ENCODE measurements around the gene IDH3G. TPM values are rescaled to one million over a fixed set of nuclear protein-coding genes. Genes with fewer than 3 reads are reported as not detected.
A peak's percentile ranks its signal among the peaks of the same experiment; 100 is the strongest.

IDH3G gene
- total RNA-seq, 1 donor from 2014 or later, result 40.3 TPM

- Mint-ChIP-seq H3K36me3 (peaks cover 5% of the 10 kb centered on the region), H3K27ac (no peak overlapping the region), H3K9me3 (peaks cover 29% of the 10 kb centered on the region), H3K4me3 (peak overlapping the region; percentile 78), H3K4me1 (peaks cover 4% of the 10 kb centered on the region), H3K27me3 (ENCODE audit: insufficient read depth, low read depth) (peaks cover 10% of the 10 kb centered on the region)
- no peaks in the 10 kb centered on the region for H3K4me1 ChIP-seq
- H3K79me2 ChIP-seq (ENCODE audit: low read depth), result no peaks in the 10 kb centered on the region
- no peak overlapping the region for H3K27ac ChIP-seq
- peaks cover 16% of the 10 kb centered on the region for H3F3A ChIP-seq (ENCODE audit: low read depth)
- H3K4me3 ChIP-seq, result peak overlapping the region; percentile 31
- H3K36me3 ChIP-seq, result no peaks in the 10 kb centered on the region
- peak overlapping the region; percentile 72 for H3K4me2 ChIP-seq
- H3K9me3 ChIP-seq (ENCODE audit: low read depth), result no peaks in the 10 kb centered on the region
- peaks cover 8% of the 10 kb centered on the region for H4K20me1 ChIP-seq (ENCODE audit: low read depth)
- H2AFZ ChIP-seq (replicated peaks), result no peak overlapping the region
- DNase-seq (ENCODE audit: low spot score), result no peak
- H3K9ac ChIP-seq, result no peak overlapping the region
- no peak for TF ChIP-seq EZH2 (IDR thresholded peaks at IDR 0.05)
- TF ChIP-seq CTCF (IDR thresholded peaks at IDR 0.05), result no peak
- no peak for TF ChIP-seq EZH2phosphoT487 (IDR thresholded peaks at IDR 0.05)
- H3K27me3 ChIP-seq, result peaks cover 60% of the 10 kb centered on the region
These were observed 37.4 kb upstream of the IDH3G start for GRCh38 chrX:153831429-153832150.

- no peak overlapping the region for H3K9ac ChIP-seq
- peak; percentile 48 for DNase-seq (ENCODE audit: low spot score)
- peaks cover 63% of the 10 kb centered on the region for H3K27me3 ChIP-seq
- peaks cover 8% of the 10 kb centered on the region for H4K20me1 ChIP-seq (ENCODE audit: low read depth)
- H3K79me2 ChIP-seq (ENCODE audit: low read depth), result no peaks in the 10 kb centered on the region
- Mint-ChIP-seq H3K27me3 (ENCODE audit: insufficient read depth, low read depth) (peaks cover 10% of the 10 kb centered on the region), H3K9me3 (peaks cover 29% of the 10 kb centered on the region), H3K4me3 (peak overlapping the region; percentile 82), H3K36me3 (peaks cover 5% of the 10 kb centered on the region), H3K27ac (no peak overlapping the region), H3K4me1 (peaks cover 4% of the 10 kb centered on the region)
- H3K27ac ChIP-seq, result no peak overlapping the region
- H3K9me3 ChIP-seq (ENCODE audit: low read depth), result no peaks in the 10 kb centered on the region
- peak overlapping the region; percentile 31 for H3K4me3 ChIP-seq
- no peak overlapping the region for H2AFZ ChIP-seq (replicated peaks)
- peak overlapping the region; percentile 72 for H3K4me2 ChIP-seq
- H3F3A ChIP-seq (ENCODE audit: low read depth), result peaks cover 16% of the 10 kb centered on the region
- no peaks in the 10 kb centered on the region for H3K4me1 ChIP-seq
- TF ChIP-seq EZH2phosphoT487 (IDR thresholded peaks at IDR 0.05), result no peak
- TF ChIP-seq EZH2 (IDR thresholded peaks at IDR 0.05), result no peak
- TF ChIP-seq CTCF (IDR thresholded peaks at IDR 0.05), result no peak
- no peaks in the 10 kb centered on the region for H3K36me3 ChIP-seq
These were observed 36.7 kb upstream of the IDH3G start for GRCh38 chrX:153830640-153831428.

- Histone ChIP-seq H3K79me2 (ENCODE audit: low read depth) (no peaks in the 10 kb centered on the region), H3K9ac (no peak within 1 kb of the TSS), H3K4me2 (peak within 1 kb of the TSS; percentile 78), H2AFZ (replicated peaks) (no peak within 1 kb of the TSS), H3K4me3 (peak within 1 kb of the TSS; percentile 51), H3K36me3 (no peaks in the 10 kb centered on the region), H3F3A (ENCODE audit: low read depth) (peaks cover 16% of the 10 kb centered on the region), H3K27ac (no peak within 1 kb of the TSS), H3K9me3 (ENCODE audit: low read depth) (no peaks in the 10 kb centered on the region), H3K27me3 (peaks cover 63% of the 10 kb centered on the region), H3K4me1 (no peaks in the 10 kb centered on the region), H4K20me1 (ENCODE audit: low read depth) (peaks cover 8% of the 10 kb centered on the region)
- H3K27me3 Mint-ChIP-seq (ENCODE audit: insufficient read depth, low read depth), result peaks cover 12% of the 10 kb centered on the region
- peaks cover 5% of the 10 kb centered on the region for H3K36me3 Mint-ChIP-seq
- TF ChIP-seq EZH2phosphoT487 (IDR thresholded peaks at IDR 0.05) (peak; percentile 57), EZH2 (IDR thresholded peaks at IDR 0.05) (peak; percentile 61), CTCF (IDR thresholded peaks at IDR 0.05) (no peak)
- peak; percentile 52 for DNase-seq (ENCODE audit: low spot score)
- no peak within 1 kb of the TSS for H3K27ac Mint-ChIP-seq
- peaks cover 4% of the 10 kb centered on the region for H3K4me1 Mint-ChIP-seq
- peaks cover 32% of the 10 kb centered on the region for H3K9me3 Mint-ChIP-seq
- H3K4me3 Mint-ChIP-seq, result peak within 1 kb of the TSS; percentile 86
These were observed 35.8 kb upstream of the IDH3G start, which contains the start of gene PDZD4 for GRCh38 chrX:153829799-153830639. TSS of gene PDZD4 (minus strand) at chrX:153830544. CDS start at chrX:153830298, 246 bp downstream.

Data from neural progenitor cell (in vitro differentiated cells).